Gastrocnemius medialis (tissue), 4 donors: Measurements from ENCODE around the gene EXOC6.

Experiments
- CTCF ChIP-seq, 5 experiments: fragments of 450-650 bp in 3 of 5; fragments of 200-600 bp in 2 of 5; sonication (generic) in 2 of 5; IDR thresholded peaks in 4 of 5; conservative IDR thresholded peaks in 1 of 5; 1 replicate in 4 of 5; 2 replicates in 1 of 5; pipeline ENCODE4 v1.5.1; 2016 to 2019; ENCODE audit warnings: antibody characterized with exemption in 5 of 5, mild to moderate bottlenecking in 3 of 5, moderate library complexity in 3 of 5
- POLR2A ChIP-seq, 2 donors: fragments of 450-650 bp; IDR thresholded peaks; one replicate each; pipeline ENCODE4 v1.6.1; 2017; ENCODE audit warnings: antibody characterized with exemption in 2 of 2, mild to moderate bottlenecking in 2 of 2, moderate library complexity in 2 of 2

DNA sequence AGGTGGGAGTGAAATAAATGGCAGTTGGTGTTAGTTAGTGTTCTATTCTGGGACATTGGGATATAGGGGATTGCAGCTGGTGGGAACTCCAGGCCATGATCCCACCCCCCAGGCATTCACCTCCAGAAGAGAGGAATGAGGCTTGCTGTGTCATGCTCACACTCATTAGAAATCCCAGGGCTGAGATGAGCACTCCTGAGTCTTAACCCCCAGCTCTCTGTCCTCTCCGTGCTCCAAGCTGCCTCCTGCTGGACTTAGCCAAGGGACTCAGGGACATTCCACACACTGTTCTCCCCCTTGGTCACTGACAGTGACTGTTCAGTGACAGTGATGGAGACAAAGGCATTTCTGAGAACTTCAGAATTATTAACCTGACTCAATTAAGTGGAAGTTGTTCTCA, 246.9 kb downstream of the EXOC6 start:
- TF ChIP-seq POLR2A (IDR thresholded peaks at IDR 0.05) (no peak), CTCF (IDR thresholded peaks at IDR 0.05 in 4 of 5, conservative IDR thresholded peaks at IDR 0.05 in 1 of 5) (no peak)
